Mesenchymal stem cell (in vitro differentiated cells and primary cell): ENCODE measurements around the gene PDE9A.
A peak's percentile ranks its signal among the peaks of the same experiment; 100 is the strongest.

Experiments
- DNase-seq: peaks from one replicate; pipeline ENCODE4 v3.0.0-alpha.2; 2013
- H2AFZ ChIP-seq: one replicate; pipeline ENCODE4 v1.6.1; 2013; ENCODE audit warnings: low read depth, mild to moderate bottlenecking, control low read depth, inconsistent platforms, low read length, moderate library complexity
- H2AK5ac ChIP-seq: 2 replicates; pipeline ENCODE4 v1.6.1; 2013; ENCODE audit warnings: low read length, moderate library complexity, mild to moderate bottlenecking, inconsistent platforms; ENCODE audit not compliant: severe bottlenecking
- H2BK120ac ChIP-seq: one replicate; pipeline ENCODE4 v1.6.1; 2013; ENCODE audit warnings: low read depth, mild to moderate bottlenecking, inconsistent platforms, low read length, moderate library complexity
- H2BK12ac ChIP-seq, 2 experiments: one replicate each; pipeline ENCODE4 v1.6.1; 2013; ENCODE audit warnings: inconsistent platforms in 2 of 2, low read length in 2 of 2, mild to moderate bottlenecking in 2 of 2, moderate library complexity in 2 of 2, control low read depth in 1 of 2
- H2BK15ac ChIP-seq: one replicate; pipeline ENCODE4 v1.6.1; 2013; ENCODE audit warnings: mild to moderate bottlenecking, low read depth, inconsistent platforms; ENCODE audit not compliant: poor library complexity, severe bottlenecking
- H2BK5ac ChIP-seq: 2 replicates; pipeline ENCODE4 v1.6.1; 2013; ENCODE audit warnings: low read depth, mild to moderate bottlenecking, low read length, control low read depth, inconsistent platforms; ENCODE audit not compliant: poor library complexity, severe bottlenecking
- H3K14ac ChIP-seq, 2 experiments: one replicate each; pipeline ENCODE4 v1.6.1; 2013; ENCODE audit warnings: inconsistent platforms in 2 of 2, low read length in 2 of 2, control low read depth in 1 of 2, mild to moderate bottlenecking in 1 of 2, moderate library complexity in 1 of 2
- H3K18ac ChIP-seq, 2 experiments: one replicate each; pipeline ENCODE4 v1.6.1; 2013; ENCODE audit warnings: inconsistent platforms in 2 of 2, low read length in 2 of 2, control low read depth in 1 of 2, low read depth in 1 of 2, mild to moderate bottlenecking in 1 of 2
- H3K23ac ChIP-seq, 2 experiments: one replicate each; pipeline ENCODE4 v1.6.1; 2013; ENCODE audit warnings: inconsistent platforms in 2 of 2, low read length in 2 of 2, mild to moderate bottlenecking in 2 of 2, moderate library complexity in 2 of 2, control low read depth in 1 of 2
- H3K27ac ChIP-seq: 2 replicates; pipeline ENCODE4 v1.5.1; 2013; ENCODE audit warnings: mild to moderate bottlenecking, moderate library complexity, low read length, control low read depth, inconsistent platforms; ENCODE audit not compliant: poor library complexity, severe bottlenecking
- H3K27me3 ChIP-seq, 2 experiments: 2 replicates each; pipeline versions ENCODE4 v1.6.1 to v1.7.0; 2013; ENCODE audit warnings: low read length in 2 of 2, mild to moderate bottlenecking in 2 of 2, moderate library complexity in 2 of 2, control low read depth in 1 of 2, inconsistent platforms in 1 of 2; ENCODE audit not compliant: control insufficient read depth in 1 of 2, insufficient read depth in 1 of 2
- H3K36me3 ChIP-seq, 2 experiments: 2 replicates each; pipeline versions ENCODE4 v1.6.1 to v1.7.0; 2013; ENCODE audit warnings: low read length in 2 of 2, control low read depth in 1 of 2, inconsistent platforms in 1 of 2, low read depth in 1 of 2, mild to moderate bottlenecking in 1 of 2; ENCODE audit not compliant: insufficient read depth in 2 of 2, control insufficient read depth in 1 of 2
- H3K4ac ChIP-seq, 2 experiments: one replicate each; pipeline ENCODE4 v1.6.1; 2013; ENCODE audit warnings: inconsistent platforms in 2 of 2, low read length in 2 of 2, mild to moderate bottlenecking in 2 of 2, moderate library complexity in 2 of 2, control low read depth in 1 of 2, low read depth in 1 of 2
- H3K4me1 ChIP-seq: 2 replicates; pipeline ENCODE4 v1.6.1; 2013; ENCODE audit warnings: low read depth, low read length, control low read depth; ENCODE audit not compliant: control insufficient read depth, insufficient read depth
- H3K4me2 ChIP-seq: 2 replicates; pipeline ENCODE4 v1.6.1; 2013; ENCODE audit warnings: low read length, mild to moderate bottlenecking, inconsistent platforms; ENCODE audit not compliant: poor library complexity, severe bottlenecking
- H3K4me3 ChIP-seq, 2 experiments: 2 replicates each; pipeline versions ENCODE4 v1.5.1 to v1.7.0; 2013; ENCODE audit warnings: low read length in 2 of 2, mild to moderate bottlenecking in 2 of 2, control low read depth in 1 of 2, low read depth in 1 of 2; ENCODE audit not compliant: insufficient read depth in 1 of 2
- H3K79me1 ChIP-seq: replicated peaks from 2 replicates; pipeline ENCODE4 v1.6.1; 2013; ENCODE audit warnings: mild to moderate bottlenecking, control low read depth, low read length, inconsistent platforms; ENCODE audit not compliant: poor library complexity, severe bottlenecking
- H3K9ac ChIP-seq: 2 replicates; pipeline ENCODE4 v1.7.0; 2013; ENCODE audit warnings: mild to moderate bottlenecking, low read length, moderate library complexity
- H3K9me3 ChIP-seq: 2 replicates; pipeline ENCODE4 v1.7.0; 2013; ENCODE audit warnings: mild to moderate bottlenecking, low read length; ENCODE audit not compliant: control insufficient read depth
- H4K8ac ChIP-seq: one replicate; pipeline ENCODE4 v1.6.1; 2013; ENCODE audit warnings: inconsistent platforms, mild to moderate bottlenecking, low read length, moderate library complexity
- H4K91ac ChIP-seq: one replicate; pipeline ENCODE4 v1.6.1; 2013; ENCODE audit warnings: mild to moderate bottlenecking, low read length, inconsistent platforms
- WGBS: methylation state at CpG from one replicate; pipeline ENCODE4 v1.1.7; 2013; ENCODE audit warnings: mixed read lengths; 5-methylcytosine and 5-hydroxymethylcytosine counted together

PDE9A gene

GRCh38 chr21:42784896-42785451 is 131.6 kb downstream of the PDE9A start:
- H3K79me1 ChIP-seq, result no peaks in the 10 kb centered on the region
- H4K8ac ChIP-seq, result no peak overlapping the region
- no peak overlapping the region for H3K9ac ChIP-seq
- no peak overlapping the region for H3K4ac ChIP-seq
- no peak overlapping the region for H2BK120ac ChIP-seq
- no peak overlapping the region for H3K4me2 ChIP-seq
- H3K36me3 ChIP-seq, result no peaks in the 10 kb centered on the region
- H3K9me3 ChIP-seq, result peaks cover 4% of the 10 kb centered on the region
- H3K23ac ChIP-seq, result no peak overlapping the region
- WGBS, result 94% methylated on average over 17 of the region's 17 CpGs
- peaks cover 7% of the 10 kb centered on the region for H3K4me1 ChIP-seq
- peaks cover 46 to 66% of the 10 kb centered on the region in 2 experiments for H3K27me3 ChIP-seq
- no peak for DNase-seq
- no peak overlapping the region for H4K91ac ChIP-seq
- H2AFZ ChIP-seq, result no peak overlapping the region
- no peak overlapping the region for H2BK5ac ChIP-seq
- no peak overlapping the region for H3K27ac ChIP-seq
- no peak overlapping the region for H3K14ac ChIP-seq
- no peak overlapping the region for H3K18ac ChIP-seq
- H2AK5ac ChIP-seq, result no peak overlapping the region
- no peak overlapping the region for H3K4me3 ChIP-seq
- no peak overlapping the region for H2BK12ac ChIP-seq
- H2BK15ac ChIP-seq, result no peak overlapping the region

DNA sequence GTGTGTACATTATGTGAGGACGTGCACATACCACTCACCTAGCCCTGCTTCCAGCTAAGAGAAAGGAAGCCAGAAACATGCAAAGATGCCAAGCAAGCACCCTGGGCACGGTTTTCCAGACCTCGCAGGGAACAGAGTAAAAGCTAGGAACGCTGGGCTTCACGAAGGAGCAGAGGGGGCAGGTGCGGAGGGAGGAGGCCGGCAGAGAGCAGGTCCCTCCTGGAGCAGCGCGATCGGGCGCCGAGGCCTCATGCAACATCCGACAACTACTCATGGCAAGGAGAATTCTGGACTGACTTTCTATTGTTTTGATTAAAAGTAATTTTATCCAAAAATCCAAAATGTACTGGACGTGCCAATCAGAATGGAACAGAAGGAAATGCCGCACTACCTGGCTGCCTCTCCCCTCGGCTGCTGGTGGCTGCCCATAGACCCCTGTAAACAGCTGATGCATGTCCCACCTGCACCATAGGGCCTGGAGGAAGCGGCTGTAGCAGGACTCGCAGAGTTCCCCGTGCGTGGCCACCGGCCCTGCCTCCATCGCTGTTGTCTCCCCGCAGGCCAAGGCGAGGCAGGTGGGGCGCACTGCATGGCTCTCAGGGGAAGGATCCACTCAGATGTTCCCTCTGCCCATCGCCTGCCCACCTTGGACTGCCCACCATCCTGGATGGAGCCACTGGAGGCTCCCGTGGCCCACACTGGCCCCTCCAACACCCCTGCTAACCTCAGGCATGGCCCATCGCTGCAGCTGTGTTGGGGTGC is 132.4 kb downstream of the PDE9A start:
- Histone ChIP-seq H3K4me3 (no peak overlapping the region), H3K23ac (no peak overlapping the region), H3K4ac (no peak overlapping the region), H2AFZ (no peak overlapping the region), H4K91ac (peak overlapping the region; percentile 34), H2BK5ac (no peak overlapping the region), H3K36me3 (no peaks in the 10 kb centered on the region), H3K4me1 (peaks cover 7% of the 10 kb centered on the region), H3K9ac (no peak overlapping the region), H4K8ac (no peak overlapping the region), H3K79me1 (no peaks in the 10 kb centered on the region), H3K14ac (peak overlapping the region in 1 of 2 experiments; percentile 18), H2BK120ac (no peak overlapping the region), H3K4me2 (no peak overlapping the region), H2AK5ac (no peak overlapping the region), H3K9me3 (peaks cover 4% of the 10 kb centered on the region), H3K27me3 (peaks cover 45 to 65% of the 10 kb centered on the region in 2 experiments), H3K18ac (no peak overlapping the region), H2BK12ac (no peak overlapping the region), H3K27ac (no peak overlapping the region), H2BK15ac (no peak overlapping the region)
- no peak for DNase-seq
- 91% methylated on average over 25 of the region's 28 CpGs for WGBS

- DNase-seq, result no peak
- WGBS, result 87% methylated on average over 5 of the region's 5 CpGs
- H3K23ac ChIP-seq, result no peak overlapping the region
- no peak overlapping the region for H2BK5ac ChIP-seq
- no peaks in the 10 kb centered on the region for H3K79me1 ChIP-seq
- no peak overlapping the region for H2BK120ac ChIP-seq
- no peak overlapping the region for H3K27ac ChIP-seq
- no peak overlapping the region for H3K9ac ChIP-seq
- H3K4me3 ChIP-seq, result no peak overlapping the region
- no peaks in the 10 kb centered on the region for H3K4me1 ChIP-seq
- H3K36me3 ChIP-seq, result no peaks in the 10 kb centered on the region
- H3K27me3 ChIP-seq, result peaks cover 37 to 67% of the 10 kb centered on the region in 2 experiments
- no peak overlapping the region for H4K91ac ChIP-seq
- H3K18ac ChIP-seq, result no peak overlapping the region
- no peak overlapping the region for H3K14ac ChIP-seq
- no peak overlapping the region for H2AK5ac ChIP-seq
- no peak overlapping the region for H2BK15ac ChIP-seq
- no peak overlapping the region for H4K8ac ChIP-seq
- H3K4ac ChIP-seq, result no peak overlapping the region
- H2BK12ac ChIP-seq, result no peak overlapping the region
- H3K9me3 ChIP-seq, result peaks cover 4% of the 10 kb centered on the region
- no peak overlapping the region for H2AFZ ChIP-seq
- no peak overlapping the region for H3K4me2 ChIP-seq
Observed at GRCh38 chr21:42786884-42787283, 133.5 kb downstream of the PDE9A start.

DNA sequence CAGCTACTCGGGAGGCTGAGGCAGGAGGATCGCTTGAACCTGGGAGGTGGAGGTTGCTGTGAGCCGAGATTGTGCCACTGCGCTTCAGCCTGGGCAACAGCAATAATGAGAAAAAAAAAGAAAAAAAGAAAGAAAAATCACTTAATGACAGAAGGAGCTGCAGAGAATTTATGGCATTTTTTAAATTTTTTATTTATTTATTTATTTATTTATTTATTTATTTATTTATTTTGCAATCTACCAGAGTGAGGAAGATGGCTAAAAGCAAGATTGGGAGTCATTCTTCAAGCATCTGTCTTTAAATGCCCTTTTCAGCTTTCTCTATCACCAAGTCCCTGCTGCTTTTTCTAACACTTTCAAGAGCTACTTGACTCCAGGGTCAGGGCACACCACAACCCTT is 134.2 kb downstream of the PDE9A start:
- Histone ChIP-seq H3K9me3 (peaks cover 4% of the 10 kb centered on the region), H3K18ac (no peak overlapping the region), H2BK15ac (no peak overlapping the region), H3K4me2 (no peak overlapping the region), H3K9ac (no peak overlapping the region), H2BK120ac (no peak overlapping the region), H3K79me1 (no peaks in the 10 kb centered on the region), H3K14ac (no peak overlapping the region), H2AK5ac (no peak overlapping the region), H3K27ac (no peak overlapping the region), H2BK12ac (no peak overlapping the region), H3K4me3 (no peak overlapping the region), H3K23ac (no peak overlapping the region), H3K4me1 (no peaks in the 10 kb centered on the region), H2AFZ (no peak overlapping the region), H3K36me3 (no peaks in the 10 kb centered on the region), H2BK5ac (no peak overlapping the region), H3K4ac (no peak overlapping the region), H3K27me3 (peaks cover 29 to 59% of the 10 kb centered on the region in 2 experiments), H4K8ac (no peak overlapping the region), H4K91ac (no peak overlapping the region)
- no peak for DNase-seq
- WGBS, result 98% methylated on average over 3 of the region's 4 CpGs
